Measurements from ENCODE around the gene SGK1.

The SGK1 gene

DNA sequence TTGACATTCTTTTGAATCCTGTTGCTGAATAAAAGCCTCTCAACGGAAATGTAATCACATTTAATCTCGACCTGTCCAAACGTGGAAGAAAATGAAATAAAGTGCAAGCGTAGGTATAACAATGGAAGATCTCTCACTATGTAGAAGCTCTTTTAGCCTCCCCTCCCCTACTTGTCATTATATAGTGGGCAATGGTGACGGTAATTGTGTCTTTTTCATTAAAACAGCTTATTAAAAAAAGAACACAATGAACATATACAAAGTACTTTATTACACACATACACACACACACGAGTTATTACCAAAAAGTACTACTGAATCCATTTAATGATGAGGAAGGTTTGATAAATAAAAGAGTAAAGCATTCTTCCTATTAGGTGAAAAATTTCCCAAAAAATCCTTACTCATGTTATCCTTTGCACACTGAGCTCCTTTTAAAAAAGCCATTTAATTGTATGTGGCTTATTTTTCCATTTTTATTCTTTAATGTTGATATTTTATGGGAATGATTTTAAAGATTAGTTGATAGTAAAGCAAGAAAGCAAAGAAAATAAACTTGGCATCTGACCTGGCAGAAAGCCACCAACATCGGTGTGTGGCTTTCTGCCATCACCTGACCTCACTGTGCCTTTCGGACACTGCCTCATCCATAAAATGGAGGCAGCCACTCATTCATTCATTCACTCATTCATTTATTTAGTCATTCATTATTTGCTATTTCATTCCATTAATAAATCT lies 493 bp upstream of the SGK1 start:
- Histone ChIP-seq H3K9me3 (ENCODE audit: control insufficient read depth in 1 of 2, low read length in 2 of 2) (no peaks in the 10 kb centered on the region), H3K4me3 (ENCODE audit: low read depth in 1 of 2, low read length in 2 of 2) (peak overlapping the region in 1 of 2 donors; percentile 71), H3K36me3 (ENCODE audit: control insufficient read depth in 1 of 2, insufficient read depth in 2 of 2, low read length in 2 of 2) (no peaks in the 10 kb centered on the region), H3K9ac (ENCODE audit: low read depth in 1 of 2, low read length in 2 of 2) (no peak overlapping the region), H3K27ac (ENCODE audit: low read depth, low read length) (no peak overlapping the region), H3K4me1 (ENCODE audit: control insufficient read depth in 1 of 2, insufficient read depth in 2 of 2, low read length in 2 of 2) (peaks cover 0 to 8% of the 10 kb centered on the region in 2 donors), H3K27me3 (ENCODE audit: control insufficient read depth in 1 of 2, insufficient read depth in 2 of 2, low read length in 2 of 2) (peaks cover 11 to 15% of the 10 kb centered on the region in 2 donors)

DNA sequence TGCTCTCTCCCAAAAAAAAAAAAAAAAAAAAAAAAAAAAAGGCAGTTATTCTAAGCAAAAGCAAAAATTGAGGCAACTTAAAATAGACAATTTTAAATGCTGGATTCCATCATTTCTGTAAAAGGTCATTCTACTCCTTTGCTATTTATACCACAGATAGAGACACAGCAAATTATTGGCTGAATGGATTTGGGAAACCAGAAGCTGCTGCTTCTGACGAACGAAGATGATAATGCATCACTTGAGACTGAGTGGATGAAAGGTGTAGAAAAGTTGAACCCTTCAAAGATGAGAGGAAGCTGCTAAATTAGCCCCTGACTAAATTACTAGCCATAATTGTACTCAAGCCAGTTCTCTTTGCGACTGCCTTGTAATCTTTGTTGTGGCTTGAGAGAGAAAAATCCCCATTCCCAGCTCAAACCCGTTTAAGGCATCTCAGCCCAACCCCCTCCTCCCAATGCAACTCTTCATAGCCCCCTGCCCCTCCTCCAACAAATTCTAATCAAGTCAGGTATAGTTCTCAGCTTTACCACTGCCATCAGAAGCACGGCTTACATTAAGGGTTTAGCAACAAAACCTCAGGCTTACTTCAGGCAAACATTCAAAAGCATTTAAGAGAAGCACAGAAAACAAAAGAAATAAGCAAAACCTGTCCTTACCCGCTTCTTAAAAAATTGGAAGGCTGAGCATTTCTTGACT lies 1.0 kb downstream of the SGK1 start:
- Histone ChIP-seq H3K4me3 (ENCODE audit: low read depth in 1 of 2, low read length in 2 of 2) (peak overlapping the region; percentile 65 to 71), H3K27ac (ENCODE audit: low read depth, low read length) (no peak overlapping the region), H3K9me3 (ENCODE audit: control insufficient read depth in 1 of 2, low read length in 2 of 2) (no peaks in the 10 kb centered on the region), H3K9ac (ENCODE audit: low read depth in 1 of 2, low read length in 2 of 2) (no peak overlapping the region), H3K27me3 (ENCODE audit: control insufficient read depth in 1 of 2, insufficient read depth in 2 of 2, low read length in 2 of 2) (peaks cover 11 to 15% of the 10 kb centered on the region in 2 donors), H3K4me1 (ENCODE audit: control insufficient read depth in 1 of 2, insufficient read depth in 2 of 2, low read length in 2 of 2) (peaks cover 0 to 8% of the 10 kb centered on the region in 2 donors), H3K36me3 (ENCODE audit: control insufficient read depth in 1 of 2, insufficient read depth in 2 of 2, low read length in 2 of 2) (no peaks in the 10 kb centered on the region)

DNA sequence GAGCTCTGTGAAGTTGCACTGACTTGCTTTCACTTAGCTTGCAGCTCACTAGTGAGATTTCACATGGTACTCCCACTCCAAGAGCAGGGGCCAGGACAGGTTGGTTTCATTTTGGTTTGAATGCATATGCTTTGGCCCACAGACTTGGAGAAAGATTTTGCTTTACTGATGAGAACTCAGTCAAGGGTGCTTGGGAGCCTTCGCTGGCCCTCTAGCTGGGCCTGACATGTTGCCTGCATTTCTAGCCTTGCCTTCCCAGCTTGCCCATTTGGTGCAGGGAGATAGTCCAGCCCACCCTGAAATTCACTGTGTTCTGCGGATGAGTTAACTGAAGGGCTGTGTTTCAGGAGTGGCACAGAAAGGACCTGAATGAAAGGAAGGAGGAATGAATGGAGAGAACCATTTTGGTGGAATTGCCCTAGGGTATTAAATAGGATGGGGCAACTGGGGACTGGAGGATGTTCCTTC lies 1.9 kb downstream of the SGK1 start:
- H3K9ac ChIP-seq (ENCODE audit: low read depth in 1 of 2, low read length in 2 of 2), result no peak overlapping the region
- H3K4me1 ChIP-seq (ENCODE audit: control insufficient read depth in 1 of 2, insufficient read depth in 2 of 2, low read length in 2 of 2), result peaks cover 0 to 8% of the 10 kb centered on the region in 2 donors
- no peaks in the 10 kb centered on the region for H3K9me3 ChIP-seq (ENCODE audit: control insufficient read depth in 1 of 2, low read length in 2 of 2)
- H3K4me3 ChIP-seq (ENCODE audit: low read depth in 1 of 2, low read length in 2 of 2), result no peak overlapping the region
- peaks cover 11 to 15% of the 10 kb centered on the region in 2 donors for H3K27me3 ChIP-seq (ENCODE audit: control insufficient read depth in 1 of 2, insufficient read depth in 2 of 2, low read length in 2 of 2)
- no peaks in the 10 kb centered on the region for H3K36me3 ChIP-seq (ENCODE audit: control insufficient read depth in 1 of 2, insufficient read depth in 2 of 2, low read length in 2 of 2)
- no peak overlapping the region for H3K27ac ChIP-seq (ENCODE audit: low read depth, low read length)

DNA sequence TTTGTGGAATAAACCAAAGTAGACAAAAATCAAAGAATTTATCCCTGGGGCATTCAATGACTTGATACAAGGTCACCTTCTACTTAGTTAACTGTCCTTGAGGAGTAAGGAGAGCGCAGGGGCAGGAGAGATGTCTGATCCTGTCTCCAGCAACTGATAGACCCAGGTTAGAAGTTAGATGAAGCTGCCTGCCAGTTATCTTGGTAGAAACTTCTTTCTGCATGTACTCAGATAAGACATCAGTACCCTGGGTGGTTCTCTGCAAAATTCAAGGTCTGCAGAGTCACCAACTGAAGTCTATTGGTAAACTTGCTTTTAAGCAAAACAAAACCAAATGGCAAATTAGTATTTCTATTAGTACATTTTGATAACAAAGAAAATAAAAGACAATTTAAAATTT lies 2.7 kb downstream of the SGK1 start:
- Histone ChIP-seq H3K36me3 (ENCODE audit: control insufficient read depth in 1 of 2, insufficient read depth in 2 of 2, low read length in 2 of 2) (no peaks in the 10 kb centered on the region), H3K4me3 (ENCODE audit: low read depth in 1 of 2, low read length in 2 of 2) (no peak overlapping the region), H3K27me3 (ENCODE audit: control insufficient read depth in 1 of 2, insufficient read depth in 2 of 2, low read length in 2 of 2) (peaks cover 11 to 15% of the 10 kb centered on the region in 2 donors), H3K27ac (ENCODE audit: low read depth, low read length) (no peak overlapping the region), H3K4me1 (ENCODE audit: control insufficient read depth in 1 of 2, insufficient read depth in 2 of 2, low read length in 2 of 2) (peaks cover 0 to 8% of the 10 kb centered on the region in 2 donors), H3K9me3 (ENCODE audit: control insufficient read depth in 1 of 2, low read length in 2 of 2) (no peaks in the 10 kb centered on the region), H3K9ac (ENCODE audit: low read depth in 1 of 2, low read length in 2 of 2) (no peak overlapping the region)

DNA sequence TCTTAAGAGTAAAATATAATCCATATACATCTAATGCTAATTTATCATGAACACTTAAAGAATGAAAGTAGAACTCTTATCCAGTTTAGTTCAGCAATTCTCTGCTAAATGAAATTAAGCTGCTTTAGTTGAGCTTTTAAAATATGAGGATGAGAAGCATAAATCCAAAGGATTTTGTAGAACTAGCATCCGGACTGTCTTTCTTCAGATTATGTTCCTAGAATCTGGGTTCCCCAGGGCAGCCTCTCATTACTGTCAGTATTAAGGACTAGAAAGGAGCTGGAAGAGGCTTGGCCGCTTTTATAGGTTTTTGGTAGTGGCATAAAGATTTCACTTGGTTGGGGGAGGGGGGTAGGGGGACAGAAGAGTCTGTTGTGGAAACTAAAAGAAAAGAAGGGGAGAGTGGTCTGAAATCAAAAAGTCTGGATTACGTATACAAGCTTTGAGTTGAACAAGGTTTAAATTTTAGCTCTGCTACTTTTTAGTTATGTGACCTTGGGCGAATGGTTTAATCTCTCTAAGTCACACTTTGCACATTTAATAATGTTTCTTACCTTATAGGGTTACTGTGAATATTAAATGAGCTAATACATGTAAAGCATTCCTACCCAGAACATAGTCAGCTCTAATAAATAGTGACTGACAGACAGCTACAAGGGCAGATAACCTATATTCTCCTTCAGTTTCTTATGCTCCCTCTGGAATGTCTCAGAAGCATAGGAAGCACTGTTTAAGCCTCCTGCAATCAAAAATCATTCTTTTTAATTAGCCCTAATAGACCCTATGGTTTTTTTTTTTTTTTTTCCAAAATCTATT lies 3.7 kb downstream of the SGK1 start:
- Histone ChIP-seq H3K36me3 (ENCODE audit: control insufficient read depth in 1 of 2, insufficient read depth in 2 of 2, low read length in 2 of 2) (no peaks in the 10 kb centered on the region), H3K4me3 (ENCODE audit: low read depth in 1 of 2, low read length in 2 of 2) (no peak overlapping the region), H3K9ac (ENCODE audit: low read depth in 1 of 2, low read length in 2 of 2) (no peak overlapping the region)

DNA sequence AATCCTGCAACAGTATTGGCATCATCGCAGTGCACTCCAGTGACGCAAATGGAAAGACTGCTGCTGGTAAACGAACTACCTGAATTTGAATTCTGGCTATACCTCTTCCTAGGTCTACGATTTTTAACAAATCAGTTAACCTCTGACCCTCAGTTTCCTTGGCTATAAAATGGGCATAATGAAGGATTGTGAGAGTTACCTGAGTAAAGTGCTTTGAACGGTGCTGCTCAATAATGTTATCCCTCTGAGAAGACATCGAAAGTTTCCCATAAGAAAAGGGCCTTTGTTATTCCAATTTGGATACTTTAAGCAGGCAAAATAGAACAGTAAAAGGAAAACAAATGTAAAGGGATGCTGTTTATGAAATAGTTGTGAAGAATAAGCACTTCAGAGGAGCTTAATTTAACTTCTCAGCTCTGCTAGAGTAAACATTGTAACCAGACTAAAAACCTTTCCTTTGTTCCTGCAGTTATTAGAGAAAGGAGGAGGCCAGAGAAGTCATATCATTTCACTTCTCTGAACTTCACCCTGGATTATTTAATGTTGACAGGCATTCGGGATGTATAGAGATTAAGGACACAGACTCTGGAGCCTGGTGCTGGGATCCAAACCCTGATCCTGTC lies 5.8 kb downstream of the SGK1 start:
- Histone ChIP-seq H3K36me3 (ENCODE audit: control insufficient read depth in 1 of 2, insufficient read depth in 2 of 2, low read length in 2 of 2) (no peaks in the 10 kb centered on the region), H3K9me3 (ENCODE audit: control insufficient read depth in 1 of 2, low read length in 2 of 2) (no peaks in the 10 kb centered on the region), H3K4me1 (ENCODE audit: control insufficient read depth in 1 of 2, insufficient read depth in 2 of 2, low read length in 2 of 2) (peaks cover 3 to 7% of the 10 kb centered on the region in 2 donors), H3K27ac (ENCODE audit: low read depth, low read length) (no peak overlapping the region), H3K4me3 (ENCODE audit: low read depth in 1 of 2, low read length in 2 of 2) (no peak overlapping the region), H3K9ac (ENCODE audit: low read depth in 1 of 2, low read length in 2 of 2) (no peak overlapping the region), H3K27me3 (ENCODE audit: control insufficient read depth in 1 of 2, insufficient read depth in 2 of 2, low read length in 2 of 2) (peaks cover 4 to 6% of the 10 kb centered on the region in 2 donors)

More for the DNA sequence above, 3.7 kb downstream of the SGK1 start:
- H3K27ac ChIP-seq (ENCODE audit: low read depth, low read length), result no peak overlapping the region
- peaks cover 11 to 15% of the 10 kb centered on the region in 2 donors for H3K27me3 ChIP-seq (ENCODE audit: control insufficient read depth in 1 of 2, insufficient read depth in 2 of 2, low read length in 2 of 2)
- no peaks in the 10 kb centered on the region for H3K9me3 ChIP-seq (ENCODE audit: control insufficient read depth in 1 of 2, low read length in 2 of 2)
- H3K4me1 ChIP-seq (ENCODE audit: control insufficient read depth in 1 of 2, insufficient read depth in 2 of 2, low read length in 2 of 2), result peaks cover 0 to 8% of the 10 kb centered on the region in 2 donors

DNA sequence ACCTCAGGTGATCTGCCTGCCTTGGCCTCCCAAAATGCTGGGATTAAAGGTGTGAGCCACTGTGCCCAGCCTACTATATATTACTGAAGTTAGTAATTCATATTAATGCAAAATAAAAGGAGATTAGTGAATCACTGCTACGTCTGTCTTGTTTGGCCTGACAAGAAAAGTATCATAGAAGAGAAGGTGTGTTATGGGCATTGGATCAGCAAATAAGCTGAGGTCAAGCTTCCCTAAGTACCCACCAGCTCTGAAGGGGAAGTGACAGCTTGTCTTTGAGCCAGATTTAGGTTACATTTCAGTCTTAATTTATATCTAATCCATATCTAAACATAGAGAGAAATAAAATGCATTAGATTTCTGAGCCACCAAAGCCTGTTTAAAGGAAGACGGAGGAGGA lies 7.1 kb downstream of the SGK1 start:
- H3K4me1 ChIP-seq (ENCODE audit: control insufficient read depth in 1 of 2, insufficient read depth in 2 of 2, low read length in 2 of 2), result peaks cover 3 to 7% of the 10 kb centered on the region in 2 donors
- no peak overlapping the region for H3K4me3 ChIP-seq (ENCODE audit: low read depth in 1 of 2, low read length in 2 of 2)
- H3K9me3 ChIP-seq (ENCODE audit: control insufficient read depth in 1 of 2, low read length in 2 of 2), result no peaks in the 10 kb centered on the region
- no peaks in the 10 kb centered on the region for H3K36me3 ChIP-seq (ENCODE audit: control insufficient read depth in 1 of 2, insufficient read depth in 2 of 2, low read length in 2 of 2)
- no peaks in the 10 kb centered on the region for H3K27me3 ChIP-seq (ENCODE audit: control insufficient read depth in 1 of 2, insufficient read depth in 2 of 2, low read length in 2 of 2)
- H3K27ac ChIP-seq (ENCODE audit: low read depth, low read length), result no peak overlapping the region
- H3K9ac ChIP-seq (ENCODE audit: low read depth in 1 of 2, low read length in 2 of 2), result no peak overlapping the region

DNA sequence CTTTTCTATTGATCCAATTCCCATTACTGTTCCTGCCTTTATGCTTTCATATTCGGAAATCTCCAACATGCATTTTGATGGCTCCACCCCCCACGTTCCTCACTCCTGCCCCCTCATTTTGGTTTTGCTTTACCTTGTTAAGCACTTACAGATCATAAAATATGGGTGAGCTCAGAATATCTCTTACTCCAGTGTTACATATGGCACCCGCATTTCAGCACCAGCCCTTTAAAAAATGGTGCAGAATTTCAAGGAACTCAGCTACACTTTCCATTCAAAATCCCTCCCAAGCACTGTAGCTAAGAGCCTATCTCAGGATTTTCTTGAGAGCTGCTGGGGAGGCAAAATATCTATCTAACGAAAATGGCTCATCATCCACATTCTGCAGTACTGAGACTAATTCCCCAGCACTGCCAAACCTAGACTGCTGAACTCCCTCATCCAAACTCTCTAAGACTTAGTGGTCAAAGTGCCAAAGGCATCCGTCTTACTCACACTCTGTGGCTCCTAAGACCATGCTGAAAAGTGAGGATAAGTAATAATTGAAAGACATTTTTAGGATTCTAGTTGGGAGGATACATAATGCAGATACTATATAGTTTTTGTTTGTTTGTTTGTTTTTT lies 7.8 kb downstream of the SGK1 start:
- Histone ChIP-seq H3K4me3 (ENCODE audit: low read depth in 1 of 2, low read length in 2 of 2) (no peak overlapping the region), H3K27me3 (ENCODE audit: control insufficient read depth in 1 of 2, insufficient read depth in 2 of 2, low read length in 2 of 2) (no peaks in the 10 kb centered on the region), H3K4me1 (ENCODE audit: control insufficient read depth in 1 of 2, insufficient read depth in 2 of 2, low read length in 2 of 2) (peaks cover 3 to 7% of the 10 kb centered on the region in 2 donors), H3K36me3 (ENCODE audit: control insufficient read depth in 1 of 2, insufficient read depth in 2 of 2, low read length in 2 of 2) (no peaks in the 10 kb centered on the region), H3K27ac (ENCODE audit: low read depth, low read length) (no peak overlapping the region), H3K9ac (ENCODE audit: low read depth in 1 of 2, low read length in 2 of 2) (no peak overlapping the region), H3K9me3 (ENCODE audit: control insufficient read depth in 1 of 2, low read length in 2 of 2) (no peaks in the 10 kb centered on the region)

DNA sequence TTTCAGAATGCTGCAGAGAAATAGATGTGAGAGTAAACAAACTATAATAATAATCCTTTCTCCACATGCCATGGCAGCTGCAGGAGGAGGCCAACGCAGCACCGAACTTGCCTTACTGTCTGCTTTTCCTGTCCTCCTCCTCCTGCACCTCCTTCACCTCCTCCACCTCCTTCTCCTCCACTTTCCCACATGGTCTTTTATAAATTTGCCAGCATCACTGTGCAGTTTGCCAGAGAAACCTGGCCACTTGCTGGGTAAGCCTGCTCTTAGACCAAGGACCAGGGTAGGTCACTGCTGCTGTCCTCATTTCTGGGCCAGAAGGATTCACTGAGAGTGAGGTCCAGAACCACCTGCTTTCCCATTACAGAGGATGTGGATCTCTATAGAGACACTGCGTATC lies 8.7 kb downstream of the SGK1 start:
- no peak overlapping the region for H3K27ac ChIP-seq (ENCODE audit: low read depth, low read length)
- no peak overlapping the region for H3K9ac ChIP-seq (ENCODE audit: low read depth in 1 of 2, low read length in 2 of 2)
- peaks cover 3 to 7% of the 10 kb centered on the region in 2 donors for H3K4me1 ChIP-seq (ENCODE audit: control insufficient read depth in 1 of 2, insufficient read depth in 2 of 2, low read length in 2 of 2)

More for the DNA sequence above, 8.7 kb downstream of the SGK1 start:
- H3K27me3 ChIP-seq (ENCODE audit: control insufficient read depth in 1 of 2, insufficient read depth in 2 of 2, low read length in 2 of 2), result no peaks in the 10 kb centered on the region
- H3K9me3 ChIP-seq (ENCODE audit: control insufficient read depth in 1 of 2, low read length in 2 of 2), result no peaks in the 10 kb centered on the region
- H3K36me3 ChIP-seq (ENCODE audit: control insufficient read depth in 1 of 2, insufficient read depth in 2 of 2, low read length in 2 of 2), result no peaks in the 10 kb centered on the region
- H3K4me3 ChIP-seq (ENCODE audit: low read depth in 1 of 2, low read length in 2 of 2), result no peak overlapping the region
